GM21515 (cell line): ENCODE data around the gene CHRNB1.
A peak's percentile ranks its signal among the peaks of the same experiment; 100 is the strongest.

ENCODE experiments used
- ATAC-seq: cut with Tn5 transposase; IDR thresholded peaks from one replicate; pipeline ENCODE4 v1.9.1; 2021; ENCODE audit not compliant: unreplicated experiment

CHRNB1 gene

DNA sequence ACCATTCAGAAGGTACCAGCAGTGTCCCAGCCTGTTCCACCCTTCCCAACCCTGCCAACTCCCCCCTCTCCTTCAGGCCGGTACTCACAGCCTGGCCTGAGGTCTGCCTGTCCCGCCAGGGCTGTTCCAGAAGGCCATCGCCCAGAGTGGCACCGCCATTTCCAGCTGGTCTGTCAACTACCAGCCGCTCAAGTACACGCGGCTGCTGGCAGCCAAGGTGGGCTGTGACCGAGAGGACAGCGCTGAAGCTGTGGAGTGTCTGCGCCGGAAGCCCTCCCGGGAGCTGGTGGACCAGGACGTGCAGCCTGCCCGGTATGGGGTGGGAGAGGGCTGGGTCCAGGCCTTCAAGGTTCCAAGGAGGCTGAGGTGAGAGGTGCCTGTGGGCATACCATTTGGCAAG, 30.0 kb upstream of the CHRNB1 start:
- no peak for ATAC-seq

DNA sequence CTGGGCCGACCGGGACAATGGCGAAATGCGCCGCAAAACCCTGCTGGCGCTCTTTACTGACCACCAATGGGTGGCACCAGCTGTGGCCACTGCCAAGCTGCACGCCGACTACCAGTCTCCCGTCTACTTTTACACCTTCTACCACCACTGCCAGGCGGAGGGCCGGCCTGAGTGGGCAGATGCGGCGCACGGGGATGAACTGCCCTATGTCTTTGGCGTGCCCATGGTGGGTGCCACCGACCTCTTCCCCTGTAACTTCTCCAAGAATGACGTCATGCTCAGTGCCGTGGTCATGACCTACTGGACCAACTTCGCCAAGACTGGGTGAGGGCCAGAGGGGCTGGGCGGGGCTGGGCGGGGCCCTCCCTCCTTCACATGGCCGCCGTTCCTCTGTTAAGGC, 29.1 kb upstream of the CHRNB1 start:
- no peak for ATAC-seq

DNA sequence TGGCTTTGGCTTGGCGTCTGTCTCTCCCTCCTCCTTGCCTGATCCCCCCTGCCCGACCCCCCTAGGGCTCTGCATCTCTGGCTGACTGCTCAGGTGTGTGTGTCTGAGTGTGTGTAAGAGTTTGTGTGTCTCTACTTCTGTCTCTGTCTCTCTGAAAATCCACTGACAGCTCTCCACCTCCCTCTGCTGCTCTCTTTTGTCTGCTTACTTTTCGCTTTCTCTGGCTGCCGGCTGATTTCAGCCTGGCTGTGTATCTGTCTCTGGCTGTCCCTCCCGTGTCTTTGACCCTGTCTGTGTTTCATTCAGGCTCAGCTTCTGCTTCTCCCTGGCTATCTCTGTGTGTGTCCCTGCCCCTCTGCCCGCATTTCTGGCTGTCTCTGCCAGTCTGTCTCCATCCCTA, 28.5 kb upstream of the CHRNB1 start:
- ATAC-seq: no peak

DNA sequence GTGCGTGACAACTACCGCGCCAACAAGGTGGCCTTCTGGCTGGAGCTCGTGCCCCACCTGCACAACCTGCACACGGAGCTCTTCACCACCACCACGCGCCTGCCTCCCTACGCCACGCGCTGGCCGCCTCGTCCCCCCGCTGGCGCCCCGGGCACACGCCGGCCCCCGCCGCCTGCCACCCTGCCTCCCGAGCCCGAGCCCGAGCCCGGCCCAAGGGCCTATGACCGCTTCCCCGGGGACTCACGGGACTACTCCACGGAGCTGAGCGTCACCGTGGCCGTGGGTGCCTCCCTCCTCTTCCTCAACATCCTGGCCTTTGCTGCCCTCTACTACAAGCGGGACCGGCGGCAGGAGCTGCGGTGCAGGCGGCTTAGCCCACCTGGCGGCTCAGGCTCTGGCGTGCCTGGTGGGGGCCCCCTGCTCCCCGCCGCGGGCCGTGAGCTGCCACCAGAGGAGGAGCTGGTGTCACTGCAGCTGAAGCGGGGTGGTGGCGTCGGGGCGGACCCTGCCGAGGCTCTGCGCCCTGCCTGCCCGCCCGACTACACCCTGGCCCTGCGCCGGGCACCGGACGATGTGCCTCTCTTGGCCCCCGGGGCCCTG, 27.7 kb upstream of the CHRNB1 start:
- ATAC-seq: no peak

DNA sequence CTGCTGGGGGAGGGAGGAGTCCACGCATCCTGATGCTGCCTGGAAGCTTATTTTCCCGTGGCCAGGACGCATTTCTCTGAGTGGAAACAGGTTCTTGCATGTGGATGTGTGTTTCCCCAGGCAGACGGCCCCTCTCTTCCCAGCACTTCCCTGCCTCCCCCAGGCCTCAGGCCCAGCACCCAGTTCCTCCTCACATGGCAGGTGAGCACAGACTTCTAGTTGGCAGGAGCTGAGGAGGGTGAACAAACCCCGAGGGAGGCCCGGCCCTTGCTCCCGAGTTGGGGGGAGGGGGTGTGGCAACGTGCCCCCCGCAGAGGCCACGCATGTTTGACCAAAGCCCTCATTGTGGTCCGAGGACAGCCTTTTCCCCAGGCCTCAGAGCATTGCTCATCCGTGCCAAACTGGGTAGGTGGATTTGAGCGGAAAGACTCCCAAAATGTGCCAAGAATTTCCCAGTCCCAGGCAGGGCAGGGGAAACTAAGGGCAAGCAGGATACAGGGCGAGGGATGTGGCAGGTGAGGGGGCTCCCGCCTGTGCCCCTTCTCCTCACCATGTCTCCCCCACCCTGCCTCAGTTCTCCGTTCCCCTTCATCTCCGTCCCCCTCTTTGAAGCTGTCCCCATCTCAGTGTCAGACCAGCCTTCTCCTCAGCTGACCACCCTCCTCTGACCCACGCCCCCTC, 26.2 kb upstream of the CHRNB1 start:
- no peak for ATAC-seq

DNA sequence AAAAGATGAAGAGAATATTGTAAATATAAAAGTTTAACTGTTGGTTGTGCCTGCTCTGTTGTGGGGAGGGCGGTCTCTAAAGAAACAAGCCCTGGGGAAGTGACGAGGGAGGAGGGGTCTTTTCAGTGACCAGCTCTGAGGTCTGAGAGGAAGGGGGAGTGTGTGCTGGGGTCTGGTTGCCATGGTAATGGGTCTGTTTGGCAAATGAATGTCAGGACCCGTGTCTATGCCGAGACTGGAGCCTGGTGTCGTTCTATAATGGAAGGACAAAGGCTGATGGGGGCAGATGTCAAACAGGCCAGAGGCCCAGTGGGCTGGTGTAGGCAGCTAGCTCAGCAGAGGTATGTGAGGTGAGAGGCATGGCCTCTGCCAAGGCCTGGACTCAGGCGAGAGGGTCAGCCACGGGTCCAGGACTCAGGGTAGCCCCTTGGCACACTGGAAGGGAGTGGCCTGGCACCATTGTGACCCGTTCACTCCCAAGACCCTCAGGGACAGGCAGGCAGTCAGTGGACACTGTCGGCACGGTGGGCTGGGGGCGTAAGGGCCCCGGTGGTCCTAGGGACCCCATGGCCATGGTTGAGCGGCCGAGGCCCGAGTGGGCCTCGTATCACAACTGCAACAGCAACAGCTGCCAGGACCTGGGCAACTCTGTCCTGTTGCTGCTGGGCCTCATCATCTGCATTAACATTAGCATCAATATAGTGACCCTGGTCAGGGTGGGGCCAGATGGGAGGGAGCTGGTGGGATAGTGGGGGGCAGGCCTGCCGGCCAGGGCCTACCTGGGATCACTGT, 24.8 kb upstream of the CHRNB1 start, which contains the start of gene SPEM1:
Gene SPEM1, plus strand, starts transcription at position 506 of the 792 bp plus-strand sequence. Its CDS starts 61 bp downstream, at position 567.
- no peak for ATAC-seq

DNA sequence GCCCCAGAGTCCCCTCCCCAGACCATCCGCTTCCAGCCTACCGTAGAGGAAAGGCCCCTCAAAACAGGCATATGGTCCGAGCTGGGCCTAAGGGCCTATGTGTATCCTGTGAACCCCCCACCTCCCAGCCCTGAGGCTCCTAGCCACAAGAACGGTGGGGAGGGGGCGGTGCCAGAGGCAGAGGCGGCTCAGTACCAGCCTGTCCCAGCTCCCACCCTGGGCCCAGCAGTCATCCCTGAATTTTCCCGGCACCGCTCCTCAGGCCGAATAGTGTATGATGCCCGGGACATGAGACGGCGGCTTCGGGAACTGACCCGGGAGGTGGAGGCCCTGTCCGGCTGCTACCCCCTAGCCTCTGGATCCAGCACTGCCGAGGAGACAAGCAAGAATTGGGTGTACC, 23.7 kb upstream of the CHRNB1 start:
- no peak for ATAC-seq

DNA sequence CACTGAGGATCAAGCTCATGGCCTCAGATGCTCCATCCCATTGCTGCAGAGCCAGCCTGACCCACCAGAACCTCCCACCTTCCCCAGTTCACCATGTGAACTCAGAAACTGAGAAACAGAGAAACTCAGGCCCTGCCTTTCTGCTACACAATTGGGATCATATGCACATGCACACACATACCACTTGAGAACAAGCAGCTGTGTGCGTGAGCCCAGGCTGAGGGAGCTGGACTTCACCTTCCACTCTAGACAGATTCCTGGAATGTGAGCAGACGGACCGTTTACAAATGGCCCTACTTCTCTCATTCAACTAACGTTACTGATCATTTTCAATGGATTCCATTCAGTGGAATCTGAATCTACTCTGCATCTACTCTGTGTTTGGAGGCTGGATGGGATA, 21.2 kb upstream of the CHRNB1 start:
- ATAC-seq: no peak

DNA sequence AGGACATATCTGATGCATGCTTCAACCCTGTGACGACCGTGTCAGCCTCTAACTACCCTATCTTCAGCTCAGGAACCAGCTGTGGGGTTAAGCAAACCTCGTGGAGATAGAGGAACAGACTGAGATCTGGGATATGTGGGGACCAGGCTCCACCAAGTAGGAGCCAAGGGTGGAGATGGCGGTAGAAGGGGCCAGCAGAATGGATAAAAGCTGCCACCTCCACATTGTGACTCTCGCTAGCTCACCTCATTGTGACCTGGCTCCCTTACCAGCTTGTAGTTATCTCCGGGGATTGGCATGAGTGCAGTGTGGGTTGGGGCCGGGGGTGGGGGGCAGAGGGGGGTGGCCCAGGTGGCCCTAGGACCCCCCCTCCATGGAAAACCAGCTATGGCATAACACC, 19.5 kb upstream of the CHRNB1 start, which contains the start of gene SPEM2:
Gene SPEM2, plus strand, starts transcription at position 301 of the 400 bp plus-strand sequence. Its CDS starts 73 bp downstream, at position 374.
- no peak for ATAC-seq

DNA sequence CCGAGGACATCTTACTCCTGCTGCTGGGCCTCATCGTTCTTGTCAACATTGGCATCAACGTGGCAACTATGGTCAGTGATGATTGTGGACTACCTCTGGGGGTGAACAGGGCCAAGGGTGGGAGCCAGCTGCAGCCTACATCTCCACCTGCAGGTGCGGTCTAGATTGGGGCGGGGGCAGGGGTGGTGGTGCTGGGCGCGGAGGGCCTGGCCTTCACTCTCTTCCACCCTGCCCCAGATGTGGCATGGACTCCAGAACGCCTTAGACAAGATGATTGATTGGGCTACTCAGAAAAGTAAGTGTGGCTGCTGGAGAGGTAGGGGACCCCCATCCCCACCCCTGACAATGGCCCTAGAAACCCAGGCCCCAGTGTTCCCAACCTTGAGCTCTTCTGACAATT, 19.1 kb upstream of the CHRNB1 start:
- no peak for ATAC-seq

DNA sequence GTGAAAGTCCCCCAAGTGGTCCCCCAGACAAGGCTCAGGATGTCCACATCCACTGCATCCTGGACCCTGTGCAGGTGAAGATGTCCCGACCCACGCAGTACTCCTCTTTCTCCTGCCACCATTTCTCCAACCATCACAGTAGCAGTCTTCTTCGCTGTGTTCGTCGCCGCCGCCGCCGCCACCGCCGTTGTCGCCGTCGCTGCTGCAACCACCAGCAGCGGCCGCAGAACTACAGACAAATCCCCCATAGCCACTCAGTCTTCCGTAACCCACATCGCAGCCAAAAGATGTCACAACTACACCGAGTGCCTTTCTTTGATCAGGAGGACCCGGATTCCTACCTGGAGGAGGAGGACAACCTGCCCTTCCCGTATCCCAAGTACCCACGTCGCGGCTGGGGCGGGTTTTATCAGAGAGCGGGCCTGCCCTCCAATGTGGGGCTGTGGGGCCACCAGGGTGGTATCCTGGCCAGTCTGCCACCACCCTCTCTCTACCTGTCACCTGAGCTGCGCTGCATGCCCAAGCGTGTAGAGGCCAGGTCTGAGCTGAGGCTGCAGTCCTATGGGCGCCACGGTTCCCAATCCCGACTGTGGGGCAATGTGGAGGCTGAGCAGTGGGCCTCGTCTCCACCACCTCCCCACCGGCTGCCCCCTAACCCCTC, 18.5 kb upstream of the CHRNB1 start:
- ATAC-seq: no peak

DNA sequence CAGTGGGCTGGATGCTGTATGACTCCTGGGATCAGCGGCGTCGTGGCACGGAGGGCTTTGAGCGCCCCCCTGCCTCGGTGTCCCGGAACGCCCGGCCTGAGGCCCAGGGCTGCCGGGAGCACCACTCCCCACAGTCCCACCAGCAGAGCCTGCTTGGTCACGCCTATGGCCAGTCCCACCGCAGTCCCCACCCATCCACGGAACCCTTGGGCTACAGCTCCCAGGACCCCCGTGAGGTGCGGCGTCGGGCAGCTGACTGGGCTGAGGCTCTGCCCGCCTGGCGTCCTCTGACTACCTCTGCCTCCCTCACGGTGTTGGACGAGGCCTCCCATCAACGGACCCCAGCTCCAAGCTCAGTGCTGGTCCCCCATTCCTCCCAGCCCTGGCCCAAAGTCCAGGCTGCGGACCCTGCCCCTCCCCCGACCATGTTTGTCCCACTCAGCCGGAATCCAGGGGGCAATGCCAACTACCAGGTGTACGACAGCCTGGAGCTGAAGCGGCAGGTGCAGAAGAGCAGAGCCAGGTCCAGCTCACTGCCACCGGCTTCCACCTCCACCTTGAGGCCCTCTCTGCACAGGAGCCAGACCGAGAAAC, 17.9 kb upstream of the CHRNB1 start:
- no peak for ATAC-seq

DNA sequence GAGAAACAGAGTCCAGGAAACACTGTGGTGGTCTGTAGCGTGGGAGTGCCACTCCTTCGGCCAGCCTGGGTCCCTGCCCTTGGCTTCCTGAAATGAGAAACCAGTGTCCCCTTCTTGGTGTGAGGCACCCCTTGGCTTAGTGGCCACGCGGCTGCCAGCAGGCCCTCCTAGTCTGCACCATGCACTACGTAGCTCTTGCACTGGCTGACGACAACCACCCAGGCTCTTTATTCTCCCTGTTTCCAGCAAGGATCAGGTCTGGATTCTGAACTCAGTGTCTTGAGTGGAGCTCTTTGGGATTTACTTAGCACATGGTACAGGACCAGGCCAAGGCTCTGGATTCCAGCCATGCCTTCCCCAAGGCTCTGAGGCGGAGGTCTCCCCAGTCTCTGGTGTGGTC, 17.3 kb upstream of the CHRNB1 start:
- no peak for ATAC-seq

DNA sequence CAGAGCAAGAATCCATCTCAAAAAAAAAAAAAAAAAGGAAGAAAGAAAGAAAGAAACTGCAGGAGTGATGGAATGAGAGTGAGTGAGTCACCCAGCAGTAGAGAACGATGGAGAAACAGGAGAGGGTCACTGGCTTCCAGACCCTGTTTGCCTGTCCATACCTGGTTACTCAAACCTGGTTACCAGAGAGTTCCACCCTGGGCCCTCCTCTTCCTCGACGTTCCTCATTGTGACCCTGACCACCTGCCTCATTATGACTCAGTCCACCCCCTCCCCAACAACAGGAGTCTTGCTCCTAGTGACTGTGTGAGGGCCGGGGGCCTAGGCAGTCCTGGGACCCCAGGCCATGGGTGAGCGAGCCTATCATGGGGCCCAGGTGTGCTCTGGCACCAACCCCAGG, 16.3 kb upstream of the CHRNB1 start, which contains the start of gene SPEM3:
Gene SPEM3, plus strand, starts transcription at position 301 of the 400 bp plus-strand sequence. Its CDS starts 46 bp downstream, at position 347.
- ATAC-seq: no peak

DNA sequence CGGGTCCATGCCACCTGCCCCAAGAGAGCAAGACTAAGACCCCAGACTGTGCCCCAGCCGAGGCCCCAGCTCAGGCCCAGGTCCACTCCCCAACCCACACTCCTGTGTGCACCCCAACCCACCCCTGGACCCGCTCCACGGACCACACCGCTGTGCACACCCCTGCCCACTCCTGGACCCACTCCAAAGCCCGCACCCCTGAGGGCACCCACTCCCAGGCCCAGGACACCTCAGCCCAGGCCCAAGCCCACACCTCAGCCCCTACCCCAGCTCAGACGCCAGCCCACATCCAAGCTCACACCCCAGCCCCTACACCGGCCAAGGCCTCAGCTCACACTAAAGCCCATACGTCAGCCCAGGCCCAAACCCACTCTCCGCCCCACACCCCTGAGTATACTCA, 15.1 kb upstream of the CHRNB1 start:
- ATAC-seq: no peak

DNA sequence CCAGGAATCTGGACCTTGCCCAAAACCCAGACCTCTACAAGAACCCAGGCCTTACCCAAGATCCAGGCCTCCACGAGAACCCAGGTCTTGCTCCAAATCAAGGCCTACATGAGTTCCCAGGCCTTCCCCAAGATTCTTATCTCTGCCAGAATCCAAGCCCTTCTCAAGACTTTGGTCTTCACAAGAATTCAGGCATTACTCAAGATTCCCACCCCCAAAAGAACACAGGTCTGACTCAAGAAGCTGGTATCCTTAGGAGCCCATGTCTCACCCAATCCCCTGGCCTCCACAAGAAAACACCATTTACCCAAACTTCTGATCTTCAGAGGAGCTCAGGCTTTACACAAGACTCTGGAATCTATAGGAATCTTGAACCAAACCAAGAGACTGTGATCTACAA, 13.6 kb upstream of the CHRNB1 start:
- no peak for ATAC-seq

DNA sequence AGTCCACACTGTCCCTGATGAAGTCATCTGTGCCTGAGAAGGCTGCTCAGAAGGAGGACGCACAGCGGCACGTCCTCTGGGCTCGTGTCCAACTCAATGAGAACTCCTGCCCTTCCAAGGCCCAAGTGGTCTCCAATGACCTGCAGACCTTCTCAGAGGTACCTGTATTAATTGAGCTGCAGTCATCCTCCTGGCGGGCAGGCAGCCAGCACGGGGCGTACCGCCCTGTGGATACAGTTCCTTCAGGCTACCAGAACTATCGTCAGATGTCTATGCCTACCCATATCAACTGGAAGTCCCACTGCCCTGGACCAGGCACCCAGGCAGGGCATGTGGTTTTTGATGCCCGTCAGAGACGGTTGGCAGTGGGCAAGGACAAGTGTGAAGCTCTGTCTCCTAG, 12.6 kb upstream of the CHRNB1 start:
- ATAC-seq: no peak

DNA sequence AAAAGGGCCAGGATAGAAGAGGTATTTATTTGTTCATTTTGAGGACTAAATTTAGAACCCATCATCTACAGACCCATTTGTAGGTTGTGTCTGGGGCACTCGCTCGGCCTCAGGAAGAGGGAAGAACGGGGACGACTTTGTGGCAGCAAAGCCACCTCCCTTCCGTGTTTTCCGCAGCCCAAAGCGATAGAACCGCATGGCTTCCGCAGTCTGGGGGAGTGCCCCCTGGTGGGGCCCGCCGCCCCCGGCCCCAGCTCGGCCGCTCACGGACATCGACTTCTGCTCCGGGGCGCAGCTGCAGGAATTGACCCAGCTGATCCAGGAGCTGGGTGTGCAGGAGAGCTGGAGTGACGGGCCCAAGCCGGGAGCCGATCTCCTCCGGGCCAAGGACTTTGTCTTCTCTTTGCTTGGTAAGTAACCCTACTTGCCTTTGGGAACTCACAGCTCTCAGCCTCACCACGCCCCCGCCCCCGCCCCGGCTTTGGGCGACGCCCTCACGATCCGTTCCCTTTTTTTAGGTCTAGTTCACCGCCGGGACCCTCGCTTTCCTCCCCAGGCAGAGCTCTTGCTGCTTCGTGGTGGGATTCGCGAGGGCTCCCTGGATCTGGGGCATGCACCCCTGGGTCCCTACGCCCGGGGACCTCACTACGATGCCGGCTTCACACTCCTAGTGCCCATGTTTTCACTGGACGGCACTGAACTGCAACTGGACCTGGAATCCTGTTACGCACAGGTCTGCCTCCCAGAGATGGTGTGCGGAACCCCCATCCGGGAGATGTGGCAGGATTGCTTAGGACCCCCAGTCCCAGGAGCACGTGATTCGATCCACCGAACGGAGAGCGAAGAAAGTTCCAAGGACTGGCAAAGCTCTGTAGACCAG, 8.9 kb upstream of the CHRNB1 start:
- ATAC-seq: peak; percentile 20

DNA sequence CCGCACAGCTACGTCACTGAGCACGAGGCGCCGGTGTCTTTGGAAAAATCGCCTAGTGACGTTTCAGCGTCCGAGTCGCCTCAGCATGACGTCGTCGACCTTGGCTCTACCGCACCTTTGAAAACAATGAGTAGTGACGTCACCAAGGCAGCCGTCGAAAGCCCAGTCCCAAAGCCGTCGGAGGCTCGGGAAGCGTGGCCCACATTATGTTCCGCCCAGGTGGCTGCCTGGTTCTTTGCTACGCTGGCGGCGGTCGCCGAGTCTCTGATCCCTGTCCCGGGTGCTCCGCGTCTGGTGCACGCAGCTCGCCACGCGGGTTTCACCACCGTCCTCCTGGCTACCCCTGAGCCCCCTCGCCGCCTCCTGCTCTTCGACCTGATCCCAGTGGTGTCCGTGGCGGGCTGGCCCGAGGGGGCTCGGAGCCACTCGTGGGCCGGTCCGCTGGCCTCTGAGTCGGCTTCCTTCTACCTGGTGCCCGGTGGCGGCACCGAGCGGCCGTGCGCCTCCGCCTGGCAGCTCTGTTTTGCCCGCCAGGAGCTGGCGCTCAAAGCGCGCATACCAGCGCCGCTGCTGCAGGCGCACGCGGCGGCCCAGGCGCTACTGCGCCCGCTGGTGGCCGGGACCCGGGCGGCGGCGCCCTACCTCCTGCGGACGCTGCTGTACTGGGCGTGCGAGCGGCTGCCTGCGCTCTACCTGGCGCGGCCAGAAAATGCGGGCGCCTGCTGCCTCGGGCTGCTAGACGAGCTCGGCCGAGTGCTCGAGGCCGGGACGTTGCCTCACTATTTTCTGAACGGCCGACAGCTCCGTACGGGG, 8.1 kb upstream of the CHRNB1 start:
- no peak for ATAC-seq
